ENCODE measurements around the gene PPP2R2B.

DNA sequence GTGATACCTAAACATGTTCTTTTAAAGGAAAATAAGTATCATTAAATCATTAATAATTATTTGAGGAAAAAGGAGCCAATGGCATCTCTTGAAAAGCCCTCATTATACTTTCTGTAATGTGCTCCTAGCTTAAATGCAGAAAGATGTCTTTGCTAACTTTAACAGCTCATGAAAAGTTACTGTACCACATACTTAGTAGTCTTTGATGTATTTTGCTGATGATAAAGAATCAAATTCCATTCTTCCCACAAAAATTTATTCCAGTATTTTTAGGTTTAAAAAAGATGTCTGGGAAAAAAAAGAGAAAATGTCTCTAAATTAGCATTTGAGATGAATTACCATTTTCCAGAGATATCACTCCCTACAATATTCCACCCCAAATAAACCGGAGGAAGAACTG lies 112.5 kb downstream of the PPP2R2B start:
- TF ChIP-seq, protein P1, sequence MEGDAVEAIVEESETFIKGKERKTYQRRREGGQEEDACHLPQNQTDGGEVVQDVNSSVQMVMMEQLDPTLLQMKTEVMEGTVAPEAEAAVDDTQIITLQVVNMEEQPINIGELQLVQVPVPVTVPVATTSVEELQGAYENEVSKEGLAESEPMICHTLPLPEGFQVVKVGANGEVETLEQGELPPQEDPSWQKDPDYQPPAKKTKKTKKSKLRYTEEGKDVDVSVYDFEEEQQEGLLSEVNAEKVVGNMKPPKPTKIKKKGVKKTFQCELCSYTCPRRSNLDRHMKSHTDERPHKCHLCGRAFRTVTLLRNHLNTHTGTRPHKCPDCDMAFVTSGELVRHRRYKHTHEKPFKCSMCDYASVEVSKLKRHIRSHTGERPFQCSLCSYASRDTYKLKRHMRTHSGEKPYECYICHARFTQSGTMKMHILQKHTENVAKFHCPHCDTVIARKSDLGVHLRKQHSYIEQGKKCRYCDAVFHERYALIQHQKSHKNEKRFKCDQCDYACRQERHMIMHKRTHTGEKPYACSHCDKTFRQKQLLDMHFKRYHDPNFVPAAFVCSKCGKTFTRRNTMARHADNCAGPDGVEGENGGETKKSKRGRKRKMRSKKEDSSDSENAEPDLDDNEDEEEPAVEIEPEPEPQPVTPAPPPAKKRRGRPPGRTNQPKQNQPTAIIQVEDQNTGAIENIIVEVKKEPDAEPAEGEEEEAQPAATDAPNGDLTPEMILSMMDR (conservative IDR thresholded peaks at IDR 0.05; ENCODE audit: low read depth, low read length) = no peak
- TF ChIP-seq POLR2A (IDR thresholded peaks at IDR 0.05; ENCODE audit: low read depth, low read length) = no peak
- TF ChIP-seq, protein P2, sequence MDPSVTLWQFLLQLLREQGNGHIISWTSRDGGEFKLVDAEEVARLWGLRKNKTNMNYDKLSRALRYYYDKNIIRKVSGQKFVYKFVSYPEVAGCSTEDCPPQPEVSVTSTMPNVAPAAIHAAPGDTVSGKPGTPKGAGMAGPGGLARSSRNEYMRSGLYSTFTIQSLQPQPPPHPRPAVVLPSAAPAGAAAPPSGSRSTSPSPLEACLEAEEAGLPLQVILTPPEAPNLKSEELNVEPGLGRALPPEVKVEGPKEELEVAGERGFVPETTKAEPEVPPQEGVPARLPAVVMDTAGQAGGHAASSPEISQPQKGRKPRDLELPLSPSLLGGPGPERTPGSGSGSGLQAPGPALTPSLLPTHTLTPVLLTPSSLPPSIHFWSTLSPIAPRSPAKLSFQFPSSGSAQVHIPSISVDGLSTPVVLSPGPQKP (IDR thresholded peaks at IDR 0.05; ENCODE audit: borderline replicate concordance, low read depth, low read length) = no peak
- TF ChIP-seq RCOR1 (IDR thresholded peaks at IDR 0.05; ENCODE audit: insufficient replicate concordance, low read length) = no peak
- TF ChIP-seq RAD21 (IDR thresholded peaks at IDR 0.05; ENCODE audit: low read length) = no peak
- TF ChIP-seq, protein P3, sequence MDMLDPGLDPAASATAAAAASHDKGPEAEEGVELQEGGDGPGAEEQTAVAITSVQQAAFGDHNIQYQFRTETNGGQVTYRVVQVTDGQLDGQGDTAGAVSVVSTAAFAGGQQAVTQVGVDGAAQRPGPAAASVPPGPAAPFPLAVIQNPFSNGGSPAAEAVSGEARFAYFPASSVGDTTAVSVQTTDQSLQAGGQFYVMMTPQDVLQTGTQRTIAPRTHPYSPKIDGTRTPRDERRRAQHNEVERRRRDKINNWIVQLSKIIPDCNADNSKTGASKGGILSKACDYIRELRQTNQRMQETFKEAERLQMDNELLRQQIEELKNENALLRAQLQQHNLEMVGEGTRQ (IDR thresholded peaks at IDR 0.05; ENCODE audit: low read depth, low read length) = no peak
- no peak for TF ChIP-seq BHLHE40 (IDR thresholded peaks at IDR 0.05; ENCODE audit: low read depth, low read length)
- no peak for TF ChIP-seq MAFK (IDR thresholded peaks at IDR 0.05; ENCODE audit: low read depth, low read length)
